A673 (cell line): ENCODE data around the gene DDR2. TPM values are rescaled to one million over a fixed set of nuclear protein-coding genes. Genes with fewer than 3 reads are reported as not detected.

Experiments used
- BruUV-seq: library from RNA; stranded (reverse); fragments of 400-500 nt; replicated peaks from 2 replicates; lab custom pipeline; 2021; lab: Mats Ljungman, UMichigan
- CTCF ChIA-PET: fragments of 300-600 bp; sonication (Branson Sonifier 250); formaldehyde crosslinking; loops from one replicate; lab custom pipeline; 2022; ENCODE audit warnings: antibody characterized with exemption; lab: Charles Lee
- POLR2A ChIA-PET: fragments of 300-600 bp; sonication (Branson Sonifier 250); formaldehyde crosslinking; loops from one replicate; lab custom pipeline; 2022; ENCODE audit warnings: antibody characterized with exemption; ENCODE audit not compliant: low non-redundant PET; lab: Charles Lee
- DNase-seq: peaks from one replicate; pipeline ENCODE4 v3.0.0-alpha.2; 2015; ENCODE audit warnings: low spot score
- H3K27ac ChIP-seq: fragments of 200-600 bp; sonication (generic); 2 replicates; pipeline ENCODE4 v1.5.1; 2016; ENCODE audit warnings: mixed run types, low read depth, mild to moderate bottlenecking, mixed read lengths, antibody characterized with exemption, low read length; ENCODE audit not compliant: poor library complexity, severe bottlenecking
- H3K27me3 ChIP-seq: fragments of 200-600 bp; sonication (generic); replicated peaks from 2 replicates; pipeline ENCODE4 v1.6.1; 2017; ENCODE audit warnings: mixed run types, low read depth, mild to moderate bottlenecking, mixed read lengths, antibody characterized with exemption, low read length; ENCODE audit not compliant: insufficient read depth, poor library complexity
- H3K36me3 ChIP-seq: fragments of 200-600 bp; sonication (generic); 2 replicates; pipeline ENCODE4 v1.6.1; 2016; ENCODE audit warnings: mixed run types, mild to moderate bottlenecking, mixed read lengths, antibody characterized with exemption, low read length; ENCODE audit not compliant: insufficient read depth, poor library complexity, severe bottlenecking
- H3K4me1 ChIP-seq: fragments of 200-600 bp; sonication (generic); 2 replicates; pipeline ENCODE4 v1.6.1; 2017; ENCODE audit warnings: mixed run types, mild to moderate bottlenecking, mixed read lengths, antibody characterized with exemption, low read length; ENCODE audit not compliant: insufficient read depth, poor library complexity, severe bottlenecking
- H3K4me3 ChIP-seq: fragments of 200-600 bp; sonication (generic); 2 replicates; pipeline ENCODE4 v1.5.1; 2016; ENCODE audit warnings: low read depth, mixed run types, mild to moderate bottlenecking, mixed read lengths, low read length; ENCODE audit not compliant: poor library complexity, severe bottlenecking
- H3K9me3 ChIP-seq: fragments of 200-600 bp; sonication (generic); 2 replicates; pipeline ENCODE4 v1.6.1; 2016; ENCODE audit warnings: mixed run types, low read depth, mild to moderate bottlenecking, mixed read lengths, antibody characterized with exemption, low read length; ENCODE audit not compliant: poor library complexity, severe bottlenecking
- CTCF ChIP-seq: fragments of 300-800, 200-600 bp; sonication (generic); conservative IDR thresholded peaks from 2 replicates; pipeline ENCODE4 v1.5.1; 2017; ENCODE audit warnings: low read depth, mild to moderate bottlenecking, antibody characterized with exemption, low read length, moderate library complexity, mixed read lengths
- EZH2 ChIP-seq: fragments of 200-600 bp; sonication (generic); IDR thresholded peaks from 2 replicates; pipeline ENCODE4 v1.6.1; 2017; ENCODE audit warnings: borderline replicate concordance, low read depth, mild to moderate bottlenecking, mixed read lengths, antibody characterized with exemption, low read length; ENCODE audit not compliant: poor library complexity, severe bottlenecking
- intact Hi-C: fragments of 100-400 bp; cut with micrococcal nuclease; formaldehyde crosslinking; loops from one replicate; pipeline ENCODE4 v1.10.0; 2022; ENCODE audit not compliant: unreplicated experiment
- total RNA-seq: library from RNA; stranded (reverse); gene quantifications from 2 replicates; pipeline ENCODE4 v1.2.3, GENCODE V29; 2021

Gene DDR2
- total RNA-seq, 1 experiment from 2014 or later = 121 TPM

- intact Hi-C loops = no loop called here
- no peak for TF ChIP-seq EZH2
- no peak for TF ChIP-seq CTCF
- BruUV-seq = no TSS peak
- Histone ChIP-seq H3K4me3 (no peak overlapping the region), H3K27ac (peak overlapping the region; percentile 56), H3K9me3 (no peaks in the 10 kb centered on the region), H3K27me3 (no peaks in the 10 kb centered on the region), H3K36me3 (peaks cover 4% of the 10 kb centered on the region), H3K4me1 (peaks cover 92% of the 10 kb centered on the region)
- ChIA-PET CTCF (no interaction called here), POLR2A (no interaction called here)
- DNase-seq = no peak
Observed at GRCh38 chr1:162671664-162672410, 39.6 kb downstream of the DDR2 start.

GRCh38 chr1:162672622-162673260, 40.5 kb downstream of the DDR2 start:
- peaks cover 90% of the 10 kb centered on the region for H3K4me1 ChIP-seq
- no peaks in the 10 kb centered on the region for H3K36me3 ChIP-seq
- no peak for DNase-seq
- TF ChIP-seq CTCF = no peak
- TF ChIP-seq EZH2 = no peak
- H3K9me3 ChIP-seq = no peaks in the 10 kb centered on the region
- H3K27ac ChIP-seq = peak overlapping the region; percentile 56
- no peaks in the 10 kb centered on the region for H3K27me3 ChIP-seq
- POLR2A ChIA-PET = interaction anchor here (0.8 kb wide), 1 partner anchor 16 kb away, joined by 4 read pairs; no protein-coding TSS in a partner anchor
- intact Hi-C loops = no loop called here
- H3K4me3 ChIP-seq = no peak overlapping the region
- CTCF ChIA-PET = interaction anchor here (0.7 kb wide), 1 partner anchor 59 kb away, joined by 7 read pairs; no protein-coding TSS in a partner anchor
- no TSS peak for BruUV-seq

GRCh38 chr1:162674034-162674608, 41.9 kb downstream of the DDR2 start:
- peaks cover 76% of the 10 kb centered on the region for H3K4me1 ChIP-seq
- POLR2A ChIA-PET = interaction anchor here (0.6 kb wide), 1 partner anchor 611 kb away, joined by 4 read pairs; no protein-coding TSS in a partner anchor
- BruUV-seq = no TSS peak

More at GRCh38 chr1:162674034-162674608, 41.9 kb downstream of the DDR2 start:
- Histone ChIP-seq H3K4me3 (no peak overlapping the region), H3K36me3 (peaks cover 9% of the 10 kb centered on the region), H3K9me3 (no peaks in the 10 kb centered on the region), H3K27me3 (no peaks in the 10 kb centered on the region), H3K27ac (peak overlapping the region; percentile 56)
- TF ChIP-seq CTCF (no peak), EZH2 (no peak)
- CTCF ChIA-PET = no interaction called here
- intact Hi-C loops = no loop called here
- peak; percentile 60 for DNase-seq
